WTC11 (cell line): Measurements from ENCODE around the gene CEP250. TPM values are rescaled to one million over a fixed set of nuclear protein-coding genes. Genes with fewer than 3 reads are reported as not detected.

Source experiments
- ATAC-seq: fragments of 200-7000 bp; cut with Tn5 transposase; 2 replicates; pipeline ENCODE4 v1.10.0; 2021; ENCODE audit warnings: mild to moderate bottlenecking, moderate library complexity
- CTCF ChIA-PET: fragments of 300-600 bp; sonication (Branson Sonifier 250); formaldehyde crosslinking; loops from one replicate; lab custom pipeline; 2021; ENCODE audit warnings: antibody characterized with exemption; lab: Charles Lee
- POLR2A ChIA-PET: fragments of 350-600 bp; sonication (Branson Sonifier 250); formaldehyde crosslinking; loops from one replicate; lab custom pipeline; 2021; ENCODE audit warnings: antibody characterized with exemption; lab: Charles Lee
- DNase-seq: peaks from one replicate; pipeline ENCODE4 v3.0.0; 2021; ENCODE audit warnings: low spot score
- H3K27ac Mint-ChIP-seq: 2 replicates; pipeline ENCODE4 v1.8.0; 2021; ENCODE audit warnings: mixed read lengths
- H3K27me3 Mint-ChIP-seq: 2 replicates; pipeline ENCODE4 v1.8.0; 2021; ENCODE audit warnings: low read depth, mild to moderate bottlenecking, moderate library complexity, mixed read lengths
- H3K36me3 Mint-ChIP-seq: 2 replicates; pipeline ENCODE4 v1.8.0; 2021; ENCODE audit warnings: mixed read lengths
- H3K4me1 Mint-ChIP-seq: 2 replicates; pipeline ENCODE4 v1.8.0; 2022; ENCODE audit warnings: mixed read lengths
- H3K4me3 Mint-ChIP-seq: 2 replicates; pipeline ENCODE4 v1.8.0; 2021; ENCODE audit warnings: mild to moderate bottlenecking, moderate library complexity, mixed read lengths
- H3K9me3 Mint-ChIP-seq: 2 replicates; pipeline ENCODE4 v1.8.0; 2021; ENCODE audit warnings: mixed read lengths
- AFF4 ChIP-seq: sonication (generic); formaldehyde crosslinking; IDR thresholded peaks from 2 replicates; pipeline ENCODE4 v1.8.1; 2023; ENCODE audit warnings: mild to moderate bottlenecking, missing genetic modification reagents, borderline replicate concordance
- ARID4B ChIP-seq: sonication (generic); formaldehyde crosslinking; IDR thresholded peaks from 2 replicates; pipeline ENCODE4 v1.8.0; 2023; ENCODE audit warnings: missing genetic modification reagents, mild to moderate bottlenecking, borderline replicate concordance
- ATF2 ChIP-seq: sonication (generic); formaldehyde crosslinking; IDR thresholded peaks from 2 replicates; pipeline ENCODE4 v1.8.1; 2022; ENCODE audit warnings: low read depth, missing genetic modification reagents, borderline replicate concordance
- CBFB ChIP-seq: sonication (generic); formaldehyde crosslinking; IDR thresholded peaks from 2 replicates; pipeline ENCODE4 v1.8.1; 2022; ENCODE audit warnings: mild to moderate bottlenecking, low read depth, missing genetic modification reagents
- ESRRA ChIP-seq: sonication (generic); formaldehyde crosslinking; IDR thresholded peaks from 2 replicates; pipeline ENCODE4 v1.8.1; 2022; ENCODE audit warnings: mild to moderate bottlenecking, missing genetic modification reagents, borderline replicate concordance
- ETV6 ChIP-seq: sonication (generic); formaldehyde crosslinking; IDR thresholded peaks from 2 replicates; pipeline ENCODE4 v1.8.1; 2022; ENCODE audit warnings: mild to moderate bottlenecking, missing genetic modification reagents
- HMGA2 ChIP-seq: fragments of 250-450 bp; sonication (Bioruptor Pico); IDR thresholded peaks from 2 replicates; pipeline ENCODE4 v1.4.0; 2021; ENCODE audit warnings: mild to moderate bottlenecking, moderate library complexity
- SOX15 ChIP-seq: fragments of 250-450 bp; sonication (Bioruptor Pico); IDR thresholded peaks from 2 replicates; pipeline ENCODE4 v1.9.0; 2021; ENCODE audit warnings: mild to moderate bottlenecking
- ZNF138 ChIP-seq: sonication (generic); formaldehyde crosslinking; conservative IDR thresholded peaks from 2 replicates; pipeline ENCODE4 v1.8.1; 2022; ENCODE audit warnings: mild to moderate bottlenecking, moderate library complexity, missing genetic modification reagents
- ZNF532 ChIP-seq: fragments of 250-450 bp; sonication (Bioruptor Pico); IDR thresholded peaks from 2 replicates; pipeline ENCODE4 v1.9.0; 2021; ENCODE audit warnings: mild to moderate bottlenecking, borderline replicate concordance
- total RNA-seq: library from RNA; stranded (reverse); gene quantifications from 3 replicates; pipeline ENCODE4 v1.2.3, GENCODE V29; 2021

The CEP250 gene
- total RNA-seq, 1 experiment from 2014 or later, result 63.1 TPM

GRCh38 chr20:35510951-35511735 lies 55.7 kb downstream of the CEP250 start:
- Mint-ChIP-seq H3K36me3 (peaks cover 27% of the 10 kb centered on the region), H3K27ac (no peak overlapping the region), H3K4me1 (no peaks in the 10 kb centered on the region), H3K27me3 (no peaks in the 10 kb centered on the region), H3K4me3 (no peak overlapping the region), H3K9me3 (no peaks in the 10 kb centered on the region)
- ATAC-seq (no peak; the same call in 1 of the 2 replicates), DNase-seq (no peak)
- CTCF ChIA-PET, result interaction anchor here (0.5 to 2.0 kb wide), 8 partner anchors 15 to 383 kb away, joined by 3 to 10 read pairs (median 5); partner anchors contain the start of gene ERGIC3
- TF ChIP-seq ZNF138 (no peak), ATF2 (CRISPR knock-in tag) (no peak), AFF4 (CRISPR knock-in tag) (no peak), CBFB (CRISPR knock-in tag) (no peak), HMGA2 (CRISPR knock-in tag) (no peak), ETV6 (CRISPR knock-in tag) (no peak), ARID4B (CRISPR knock-in tag) (no peak), ZNF532 (no peak), ESRRA (CRISPR knock-in tag) (no peak), SOX15 (CRISPR knock-in tag) (no peak)
- POLR2A ChIA-PET, result no interaction called here
